Spleen (tissue), 7 donors: ENCODE data around the gene ITPA.

Source experiments
- POLR2A ChIP-seq, 3 donors: fragments of 450-650 bp; IDR thresholded peaks; one replicate each; pipeline ENCODE4 v1.5.1; 2017; ENCODE audit warnings: antibody characterized with exemption in 3 of 3, mild to moderate bottlenecking in 1 of 3
- POLR2AphosphoS5 ChIP-seq, 3 donors: sonication (generic); formaldehyde crosslinking; IDR thresholded peaks; one replicate each; pipeline ENCODE4 v1.5.1; 2017; ENCODE audit warnings: antibody characterized with exemption in 3 of 3
- TF ChIP-seq, protein P1 (sequence below), 11 experiments: fragments of 200-600 bp in 7 of 11; fragments of 450-650 bp in 4 of 11; sonication (generic) in 4 of 11; IDR thresholded peaks in 8 of 11; conservative IDR thresholded peaks in 3 of 11; 1 replicate in 7 of 11; 2 replicates in 4 of 11; pipeline versions ENCODE4 v1.4.0 to v1.8.0; 2016 to 2021; ENCODE audit warnings: antibody characterized with exemption in 11 of 11, inconsistent platforms in 4 of 11, mild to moderate bottlenecking in 1 of 11
- donor health status: DM: no; HTN: no; CAD: no; lungs with moderate emphysema.
- donor health status: DM: no; HTN: no; CAD: no.
- donor health status: DM: no; HTN: no; CAD: no.

DNA sequence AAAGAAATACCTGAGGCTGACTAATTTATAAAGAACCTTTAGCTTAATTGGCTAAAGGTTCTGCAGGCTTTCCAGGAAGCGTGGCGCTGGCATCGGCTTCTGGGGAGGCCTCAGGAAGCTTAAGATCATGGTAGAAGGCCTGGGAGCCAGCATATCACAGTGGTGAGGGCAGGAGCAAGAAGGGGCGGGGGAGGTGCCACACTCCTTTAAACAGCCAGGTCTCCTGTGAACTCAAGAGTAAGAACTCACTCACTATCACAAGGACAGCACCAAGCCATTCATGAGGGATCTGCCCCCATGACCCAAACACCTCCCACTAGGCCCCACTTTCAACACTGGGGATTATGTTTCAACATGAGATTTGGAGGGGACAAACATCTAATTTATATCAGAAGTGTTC lies 64.1 kb downstream of the ITPA start:
- TF ChIP-seq, protein P1, sequence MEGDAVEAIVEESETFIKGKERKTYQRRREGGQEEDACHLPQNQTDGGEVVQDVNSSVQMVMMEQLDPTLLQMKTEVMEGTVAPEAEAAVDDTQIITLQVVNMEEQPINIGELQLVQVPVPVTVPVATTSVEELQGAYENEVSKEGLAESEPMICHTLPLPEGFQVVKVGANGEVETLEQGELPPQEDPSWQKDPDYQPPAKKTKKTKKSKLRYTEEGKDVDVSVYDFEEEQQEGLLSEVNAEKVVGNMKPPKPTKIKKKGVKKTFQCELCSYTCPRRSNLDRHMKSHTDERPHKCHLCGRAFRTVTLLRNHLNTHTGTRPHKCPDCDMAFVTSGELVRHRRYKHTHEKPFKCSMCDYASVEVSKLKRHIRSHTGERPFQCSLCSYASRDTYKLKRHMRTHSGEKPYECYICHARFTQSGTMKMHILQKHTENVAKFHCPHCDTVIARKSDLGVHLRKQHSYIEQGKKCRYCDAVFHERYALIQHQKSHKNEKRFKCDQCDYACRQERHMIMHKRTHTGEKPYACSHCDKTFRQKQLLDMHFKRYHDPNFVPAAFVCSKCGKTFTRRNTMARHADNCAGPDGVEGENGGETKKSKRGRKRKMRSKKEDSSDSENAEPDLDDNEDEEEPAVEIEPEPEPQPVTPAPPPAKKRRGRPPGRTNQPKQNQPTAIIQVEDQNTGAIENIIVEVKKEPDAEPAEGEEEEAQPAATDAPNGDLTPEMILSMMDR (IDR thresholded peaks at IDR 0.05 in 8 of 11, conservative IDR thresholded peaks at IDR 0.05 in 3 of 11), result no peak
- TF ChIP-seq POLR2AphosphoS5 (IDR thresholded peaks at IDR 0.05) (no peak), POLR2A (IDR thresholded peaks at IDR 0.05) (no peak)
